ENCODE results near the gene CNTNAP2. TPM values are rescaled to one million over a fixed set of nuclear protein-coding genes. Genes with fewer than 3 reads are reported as not detected.

CNTNAP2 gene
- total and polyA plus RNA-seq, 2 of the 4 experiments (the other 2 are of a cell fraction) = not detected

GRCh38 chr7:147279514-147279913 lies 1162.9 kb downstream of the CNTNAP2 start:
- Histone ChIP-seq H2BK120ac (ENCODE audit: low read depth, low read length) (no peak overlapping the region), H3K27ac (ENCODE audit: insufficient read depth, low read length) (no peak overlapping the region), H3K9me3 (ENCODE audit: control insufficient read depth, insufficient read depth, low read length) (no peaks in the 10 kb centered on the region), H2AK9ac (replicated peaks; ENCODE audit: low read depth, low read length, poor library complexity) (no peak overlapping the region), H4K91ac (ENCODE audit: insufficient read depth, low read depth, low read length) (no peak overlapping the region), H3K79me1 (ENCODE audit: low read depth in 1 of 2, low read length in 2 of 2) (no peaks in the 10 kb centered on the region), H3K14ac (replicated peaks; ENCODE audit: low read depth, low read length) (no peak overlapping the region), H3K56ac (ENCODE audit: extremely low read depth, insufficient read depth, low read length) (no peak overlapping the region), H3K27me3 (ENCODE audit: control insufficient read depth, insufficient read depth, low read length) (no peaks in the 10 kb centered on the region), H2AFZ (replicated peaks; ENCODE audit: low read length, poor library complexity) (no peak overlapping the region), H3K23ac (ENCODE audit: low read depth, low read length) (no peak overlapping the region), H3K4me2 (ENCODE audit: low read depth, low read length) (no peak overlapping the region), H3K36me3 (ENCODE audit: control insufficient read depth, insufficient read depth, low read length) (no peaks in the 10 kb centered on the region), H4K20me1 (ENCODE audit: insufficient read depth, low read length) (no peaks in the 10 kb centered on the region), H4K5ac (ENCODE audit: low read depth, low read length) (no peak overlapping the region), H3K9ac (ENCODE audit: low read depth, low read length) (no peak overlapping the region), H3K4ac (ENCODE audit: low read depth, low read length) (no peak overlapping the region), H3K4me1 (ENCODE audit: control insufficient read depth, insufficient read depth, low read length) (no peaks in the 10 kb centered on the region), H2BK20ac (ENCODE audit: low read depth, low read length) (no peak overlapping the region), H2AK5ac (ENCODE audit: low read depth, low read length) (no peak overlapping the region), H2BK15ac (ENCODE audit: low read depth, low read length) (no peak overlapping the region), H3K18ac (ENCODE audit: low read depth, low read length) (no peak overlapping the region), H3K9me1 (ENCODE audit: insufficient read depth, low read length) (no peaks in the 10 kb centered on the region), H2BK5ac (ENCODE audit: low read depth, low read length, poor library complexity, severe bottlenecking) (no peak overlapping the region), H4K8ac (ENCODE audit: low read depth in 2 of 2, low read length in 2 of 2) (no peak overlapping the region), H3K4me3 (ENCODE audit: insufficient read depth, low read depth, low read length) (no peak overlapping the region)
- BruUV-seq (replicated peaks) = no TSS peak
- WGBS, 2 experiments (ENCODE audit: extremely low coverage in 2 of 2, insufficient read length in 1 of 2) = no CpG with 5 or more reads among the region's 4 CpGs
- DNase-seq = no peak
- in situ Hi-C loops (cut with MboI; ENCODE audit: low sequenced_read_pairs) (no loop called here), intact Hi-C loops (cut with micrococcal nuclease) (no loop called here), dilution Hi-C loops (cut with HindIII; ENCODE audit: low sequenced_read_pairs, unreplicated experiment) (no loop called here)
- ChIA-PET POLR2A (ENCODE audit: unreplicated experiment) (no interaction called here), CTCF (no interaction called here)
- no peak for ATAC-seq (ENCODE audit: low read depth)
- no peak for TF ChIP-seq MAZ (IDR thresholded peaks at IDR 0.05; ENCODE audit: borderline replicate concordance, low read depth, low read length)
- no peak for TF ChIP-seq NFE2L2 (IDR thresholded peaks at IDR 0.05; ENCODE audit: low read depth, low read length)
- no peak for TF ChIP-seq CEBPB (IDR thresholded peaks at IDR 0.05; ENCODE audit: low read depth, low read length)
- TF ChIP-seq RCOR1 (IDR thresholded peaks at IDR 0.05; ENCODE audit: insufficient replicate concordance, low read length) = no peak
- TF ChIP-seq USF2 (IDR thresholded peaks at IDR 0.05; ENCODE audit: low read depth, low read length) = no peak
- no peak for TF ChIP-seq BHLHE40 (IDR thresholded peaks at IDR 0.05; ENCODE audit: low read depth, low read length)
- no peak for TF ChIP-seq RFX5 (IDR thresholded peaks at IDR 0.05; ENCODE audit: low read depth, low read length)
